Measurements from ENCODE around the gene MAD1L1. TPM values are rescaled to one million over a fixed set of nuclear protein-coding genes. Genes with fewer than 3 reads are reported as not detected.
A peak's percentile ranks its signal among the peaks of the same experiment; 100 is the strongest.

Gene MAD1L1
- total RNA-seq, 1 donor from 2014 or later, result 17.9 TPM

GRCh38 chr7:1787241-1787640, 445.5 kb downstream of the MAD1L1 start:
- intact Hi-C loops (cut with DNase I), result no loop called here
- DNase-seq, result no peak
- no peak for ATAC-seq (ENCODE audit: poor library complexity)

DNA sequence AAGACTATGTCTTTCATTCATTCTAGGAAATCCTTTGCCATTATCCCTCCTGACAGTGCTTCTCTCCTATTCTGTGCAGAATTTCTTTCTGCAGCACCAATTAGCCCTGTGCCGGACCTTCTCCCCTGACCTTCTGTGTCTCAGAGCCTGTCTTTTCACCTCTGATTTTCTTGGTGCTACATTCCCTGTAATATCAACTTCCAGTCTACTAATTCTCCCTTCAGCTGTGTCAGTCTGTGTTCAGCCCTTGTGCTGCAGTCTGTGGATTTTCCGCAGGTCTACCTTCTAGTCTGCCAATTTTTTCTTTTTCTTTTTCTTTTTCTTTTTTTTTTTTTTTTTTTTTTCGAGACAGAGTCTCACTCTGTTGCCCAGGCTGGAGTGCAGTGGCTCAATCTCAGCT, 446.9 kb downstream of the MAD1L1 start:
- no peak for DNase-seq
- no peak for ATAC-seq (ENCODE audit: poor library complexity)
- intact Hi-C loops (cut with DNase I), result no loop called here

DNA sequence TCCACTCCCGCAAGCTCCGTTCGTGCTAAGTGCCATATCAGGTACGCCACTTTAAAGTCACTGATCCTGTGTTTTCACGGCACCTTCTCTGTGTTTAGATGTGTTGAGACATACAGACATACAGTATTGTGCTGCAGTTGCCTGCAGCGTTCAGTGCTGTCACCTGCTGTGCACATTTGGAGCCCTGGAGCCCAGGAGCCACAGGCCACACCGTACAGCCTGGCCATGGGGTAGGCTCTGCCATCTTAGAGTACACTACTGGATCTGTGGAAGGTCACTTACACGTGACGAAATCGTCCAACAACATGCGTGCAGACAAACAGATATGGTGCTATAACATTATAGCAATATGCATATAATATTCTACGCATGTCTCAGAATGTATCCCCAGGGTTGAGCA, 451.4 kb downstream of the MAD1L1 start:
- intact Hi-C loops (cut with DNase I), result no loop called here
- DNase-seq, result no peak
- ATAC-seq (ENCODE audit: poor library complexity), result no peak

DNA sequence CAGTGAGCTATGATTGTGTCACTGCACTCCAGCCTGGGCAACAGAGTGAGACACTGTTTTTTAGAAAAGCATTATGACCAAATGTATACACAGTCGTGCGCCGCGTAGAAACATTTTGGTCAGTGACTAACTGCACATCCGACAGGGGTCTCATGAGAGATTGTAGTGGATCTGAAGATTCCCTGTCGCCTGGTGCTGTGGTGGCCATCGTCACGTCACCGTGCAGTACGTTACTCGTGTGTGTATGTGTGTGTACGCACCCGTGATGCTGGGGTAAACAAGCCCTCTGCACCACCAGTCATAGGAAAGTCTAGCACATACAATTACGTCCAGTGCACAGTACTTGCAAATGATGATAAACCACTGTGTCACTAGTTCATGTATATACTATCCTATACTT, 453.3 kb downstream of the MAD1L1 start:
- intact Hi-C loops (cut with DNase I), result no loop called here
- DNase-seq (no peak), ATAC-seq (ENCODE audit: poor library complexity) (no peak)

GRCh38 chr7:1777122-1777521, 455.6 kb downstream of the MAD1L1 start:
- ATAC-seq (ENCODE audit: poor library complexity), result no peak
- no peak for DNase-seq
- intact Hi-C loops (cut with DNase I), result no loop called here

GRCh38 chr7:1775389-1775788, 457.4 kb downstream of the MAD1L1 start:
- ATAC-seq (ENCODE audit: poor library complexity) (no peak), DNase-seq (no peak)
- intact Hi-C loops (cut with DNase I), result no loop called here

- ATAC-seq (ENCODE audit: poor library complexity) (no peak), DNase-seq (no peak)
- intact Hi-C loops (cut with DNase I), result no loop called here
Observed at GRCh38 chr7:1770331-1770730, 462.4 kb downstream of the MAD1L1 start.

DNA sequence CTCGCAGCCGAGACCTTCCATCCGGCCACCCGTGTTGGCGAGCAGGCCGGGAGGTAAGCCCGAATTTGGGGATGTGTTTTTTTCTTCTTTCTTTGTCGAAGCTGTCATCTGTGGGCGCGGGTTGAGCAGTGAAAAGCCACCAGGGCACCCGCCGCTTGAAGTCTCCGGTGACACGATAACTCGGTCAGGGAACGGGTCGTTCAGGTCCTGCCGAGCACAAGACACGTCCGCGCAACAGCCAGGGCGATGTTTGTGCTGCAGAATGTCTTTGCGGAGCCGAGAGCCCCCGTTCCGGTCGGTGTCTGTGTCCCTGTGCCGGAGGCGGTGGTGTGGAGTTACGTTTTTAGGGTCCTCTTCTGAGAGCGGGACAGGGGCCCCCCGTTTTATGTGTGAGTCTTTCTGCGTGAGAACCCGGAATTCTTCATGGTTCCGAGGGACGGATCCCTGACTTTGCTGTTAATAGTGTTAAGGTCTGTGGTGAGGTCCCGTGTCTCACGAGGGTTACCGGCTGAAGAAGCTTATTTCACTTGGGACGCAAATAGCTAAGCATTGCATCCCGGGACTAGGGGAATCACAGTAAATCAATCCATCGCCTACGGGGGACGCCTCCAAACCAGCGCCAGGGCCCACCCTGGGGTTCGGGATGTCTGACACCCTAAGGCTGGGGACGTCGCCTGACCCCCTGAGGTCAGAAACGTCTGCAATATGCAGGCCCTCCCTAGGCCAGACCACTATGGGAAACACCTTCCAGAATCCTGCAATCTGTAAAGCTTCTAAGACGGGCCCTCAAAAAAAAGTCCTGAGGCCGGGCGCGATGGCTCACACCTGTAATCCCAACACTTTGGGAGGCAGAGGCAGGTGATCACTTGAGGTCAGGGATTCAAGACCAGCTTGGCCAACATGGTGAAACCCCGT, 463.2 kb downstream of the MAD1L1 start:
- intact Hi-C loops (cut with DNase I), result loop anchor here (5.0 kb wide), 1 partner anchor 187 kb away; no protein-coding TSS in a partner anchor
- DNase-seq, result no peak
- no peak for ATAC-seq (ENCODE audit: poor library complexity)

DNA sequence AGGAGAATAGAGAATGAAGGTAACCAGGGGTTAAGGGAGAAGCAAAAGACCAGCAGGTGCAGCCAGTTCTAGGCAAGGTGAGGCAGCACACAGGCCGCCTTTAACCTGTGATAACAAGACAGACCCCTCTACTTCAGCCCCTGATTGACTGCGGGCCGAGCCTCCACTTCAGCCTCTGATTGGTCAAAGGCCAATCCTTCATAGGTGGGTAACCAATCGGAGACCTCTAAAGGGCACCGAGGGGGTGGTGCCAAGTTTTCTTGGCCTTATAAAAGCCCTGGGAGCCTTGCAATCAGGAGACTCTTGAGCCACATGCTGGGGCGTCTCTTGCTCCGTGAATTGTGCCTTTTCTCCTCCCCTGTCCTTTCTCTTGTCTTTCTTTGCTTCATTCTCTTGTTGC, 463.9 kb downstream of the MAD1L1 start:
- DNase-seq (no peak), ATAC-seq (ENCODE audit: poor library complexity) (no peak)
- intact Hi-C loops (cut with DNase I), result loop anchor here (5.0 kb wide), 1 partner anchor 187 kb away; no protein-coding TSS in a partner anchor

- intact Hi-C loops (cut with DNase I), result loop anchor here (5.0 kb wide), 1 partner anchor 185 kb away; no protein-coding TSS in a partner anchor
- DNase-seq, result no peak
- peak; percentile 41 for ATAC-seq (ENCODE audit: poor library complexity)
Observed at GRCh38 chr7:1767524-1767923, 465.2 kb downstream of the MAD1L1 start.

Small RNA genes lying within 50 kb of the gene (microRNA-seq; reads per million reads assigned to microRNA genes)
- gene MIR4655, result not detected
- gene MIR6836, result not detected

Other genes starting within 250 kb of the MAD1L1 start
- gene MRM2, start 9.3 kb upstream of the MAD1L1 start, total RNA-seq, result 20.0 TPM
- 10.6 TPM for gene NUDT1, start 9.3 kb upstream of the MAD1L1 start, total RNA-seq
- 19.1 TPM for gene SNX8, start 81.5 kb upstream of the MAD1L1 start, total RNA-seq
- 68.0 TPM for gene EIF3B, start 121.9 kb upstream of the MAD1L1 start, total RNA-seq
- gene CHST12, start 170.7 kb upstream of the MAD1L1 start, total RNA-seq, result 14.8 TPM
- gene GRIFIN, start 243.5 kb upstream of the MAD1L1 start, total RNA-seq, result not detected